Neural cell (in vitro differentiated cells): ENCODE data around the gene PRKAR1B. TPM values are rescaled to one million over a fixed set of nuclear protein-coding genes. Genes with fewer than 3 reads are reported as not detected.

Experiments
- H2AFZ ChIP-seq: fragments of 200-600, 300-800 bp; sonication (generic), shearing (Covaris generic); 2 replicates; pipeline ENCODE4 v1.6.0; 2014; ENCODE audit warnings: low read depth, mild to moderate bottlenecking, antibody characterized with exemption, low read length, moderate library complexity
- H3F3A ChIP-seq: fragments of 200-600 bp; shearing (Covaris generic); 2 replicates; pipeline ENCODE4 v1.6.1; 2016; ENCODE audit warnings: mild to moderate bottlenecking, moderate library complexity, mixed read lengths, antibody characterized with exemption, low read length; ENCODE audit not compliant: insufficient read depth, poor library complexity, severe bottlenecking
- H3K27ac ChIP-seq: fragments of 200-600, 300-800 bp; sonication (generic), shearing (Covaris generic); 2 replicates; pipeline ENCODE4 v1.5.1; 2014; ENCODE audit warnings: mild to moderate bottlenecking, low read length, moderate library complexity
- H3K27me3 ChIP-seq: fragments of 300-800, 200-600 bp; sonication (generic), shearing (Covaris generic); 2 replicates; pipeline ENCODE4 v1.6.0; 2014; ENCODE audit warnings: mild to moderate bottlenecking, low read depth, low read length, moderate library complexity; ENCODE audit not compliant: insufficient read depth
- H3K36me3 ChIP-seq: fragments of 300-800, 200-600 bp; sonication (generic), shearing (Covaris generic); 2 replicates; pipeline ENCODE4 v1.5.1; 2014; ENCODE audit warnings: mild to moderate bottlenecking, antibody characterized with exemption, low read length, moderate library complexity; ENCODE audit not compliant: insufficient read depth
- H3K4me2 ChIP-seq: fragments of 300-800, 200-600 bp; sonication (generic), shearing (Covaris generic); 2 replicates; pipeline ENCODE4 v1.6.0; 2014; ENCODE audit warnings: mild to moderate bottlenecking, low read length
- H3K4me3 ChIP-seq: fragments of 300-800, 200-600 bp; sonication (generic), shearing (Covaris generic); 2 replicates; pipeline ENCODE4 v1.5.1; 2014; ENCODE audit warnings: mild to moderate bottlenecking, low read length, moderate library complexity
- H3K79me2 ChIP-seq: fragments of 200-600 bp; shearing (Covaris generic); replicated peaks from 2 replicates; pipeline ENCODE4 v1.6.0; 2014; ENCODE audit warnings: mild to moderate bottlenecking, low read length, moderate library complexity; ENCODE audit not compliant: insufficient read depth
- H3K9ac ChIP-seq: fragments of 300-800, 200-600 bp; sonication (generic), shearing (Covaris generic); 2 replicates; pipeline ENCODE4 v1.6.1; 2016; ENCODE audit warnings: mild to moderate bottlenecking, low read length, mixed read lengths
- H3K9me2 ChIP-seq: fragments of 200-600 bp; shearing (Covaris generic); 2 replicates; pipeline ENCODE4 v1.6.1; 2016; ENCODE audit warnings: mild to moderate bottlenecking, low read length, mixed read lengths; ENCODE audit not compliant: insufficient read depth
- H3K9me3 ChIP-seq: fragments of 200-600, 300-800 bp; sonication (generic), shearing (Covaris generic); 2 replicates; pipeline ENCODE4 v1.6.1; 2016; ENCODE audit warnings: mild to moderate bottlenecking, mixed run types, low read length, moderate library complexity, mixed read lengths
- H4K20me1 ChIP-seq: fragments of 200-600 bp; shearing (Covaris generic); 2 replicates; pipeline ENCODE4 v1.6.1; 2016; ENCODE audit warnings: mild to moderate bottlenecking, mixed run types; ENCODE audit not compliant: insufficient read depth
- CTCF ChIP-seq: fragments of 450-650 bp; IDR thresholded peaks from 2 replicates; pipeline ENCODE4 v1.5.1; 2014; ENCODE audit warnings: antibody characterized with exemption, mild to moderate bottlenecking, moderate library complexity; ENCODE audit not compliant: poor library complexity, severe bottlenecking
- EP300 ChIP-seq: fragments of 450-650 bp; conservative IDR thresholded peaks from 2 replicates; pipeline ENCODE4 v1.6.1; 2014; ENCODE audit warnings: antibody characterized with exemption, mild to moderate bottlenecking, moderate library complexity; ENCODE audit not compliant: poor library complexity, severe bottlenecking
- EZH2 ChIP-seq: fragments of 200-600, 300-800 bp; shearing (Covaris generic), sonication (generic); IDR thresholded peaks from 2 replicates; pipeline ENCODE4 v1.6.1; 2014; ENCODE audit warnings: antibody characterized with exemption, low read length, borderline replicate concordance, mild to moderate bottlenecking; ENCODE audit not compliant: insufficient read depth, poor library complexity, severe bottlenecking
- MXI1 ChIP-seq: fragments of 450-650 bp; conservative IDR thresholded peaks from 2 replicates; pipeline ENCODE4 v1.6.1; 2014; ENCODE audit warnings: antibody characterized with exemption, mild to moderate bottlenecking; ENCODE audit not compliant: poor library complexity, severe bottlenecking
- POLR2AphosphoS5 ChIP-seq: IDR thresholded peaks from 2 replicates; pipeline ENCODE4 v1.6.1; 2012
- RAD21 ChIP-seq: fragments of 450-650 bp; conservative IDR thresholded peaks from 2 replicates; pipeline ENCODE4 v1.6.1; 2014; ENCODE audit warnings: antibody characterized with exemption, mild to moderate bottlenecking, moderate library complexity
- REST ChIP-seq: IDR thresholded peaks from 2 replicates; pipeline ENCODE4 v1.6.1; 2012; ENCODE audit warnings: borderline replicate concordance
- SMC3 ChIP-seq: fragments of 450-650 bp; conservative IDR thresholded peaks from 2 replicates; pipeline ENCODE4 v1.6.1; 2014; ENCODE audit warnings: antibody characterized with exemption, mild to moderate bottlenecking, moderate library complexity; ENCODE audit not compliant: poor library complexity
- TAF1 ChIP-seq: IDR thresholded peaks from 2 replicates; pipeline ENCODE4 v1.6.1; 2012; ENCODE audit warnings: low read depth
- polyA plus RNA-seq: library from polyadenylated mRNA; depleted of rRNA; stranded (reverse); fragments of >200 nt; gene quantifications from 2 replicates; pipeline ENCODE4 v1.2.3, GENCODE V29; 2014

Gene PRKAR1B
- polyA plus RNA-seq, 1 donor from 2014 or later = 38.6 TPM

- no peaks in the 10 kb centered on the region for H3K9me3 ChIP-seq
- no peak overlapping the region for H3K27ac ChIP-seq
- TF ChIP-seq EP300 = no peak
- no peak for TF ChIP-seq EZH2
- no peak overlapping the region for H2AFZ ChIP-seq
- no peaks in the 10 kb centered on the region for H3K9me2 ChIP-seq
- H4K20me1 ChIP-seq = no peaks in the 10 kb centered on the region
- no peak overlapping the region for H3K9ac ChIP-seq
- no peak overlapping the region for H3K4me2 ChIP-seq
- peaks cover 3% of the 10 kb centered on the region for H3K36me3 ChIP-seq
- no peaks in the 10 kb centered on the region for H3K27me3 ChIP-seq
- no peak overlapping the region for H3K4me3 ChIP-seq
- no peaks in the 10 kb centered on the region for H3F3A ChIP-seq
- no peaks in the 10 kb centered on the region for H3K79me2 ChIP-seq
These were observed 141.8 kb downstream of the PRKAR1B start for GRCh38 chr7:585229-585711.

GRCh38 chr7:584820-585219 is 142.3 kb downstream of the PRKAR1B start:
- Histone ChIP-seq H3F3A (no peaks in the 10 kb centered on the region), H3K27ac (no peak overlapping the region), H3K27me3 (no peaks in the 10 kb centered on the region), H3K4me2 (no peak overlapping the region), H3K9me2 (no peaks in the 10 kb centered on the region), H3K9ac (no peak overlapping the region), H3K79me2 (no peaks in the 10 kb centered on the region), H3K4me3 (no peak overlapping the region), H4K20me1 (no peaks in the 10 kb centered on the region), H3K36me3 (peaks cover 3% of the 10 kb centered on the region), H2AFZ (no peak overlapping the region), H3K9me3 (no peaks in the 10 kb centered on the region)
- no peak for TF ChIP-seq MXI1
- TF ChIP-seq RAD21 = no peak
- no peak for TF ChIP-seq POLR2AphosphoS5
- TF ChIP-seq SMC3 = no peak
- TF ChIP-seq CTCF = no peak
- no peak for TF ChIP-seq EZH2
- TF ChIP-seq EP300 = no peak
- TF ChIP-seq REST = no peak
- TF ChIP-seq TAF1 = no peak

GRCh38 chr7:584122-584465 is 143.0 kb downstream of the PRKAR1B start:
- peaks cover 3% of the 10 kb centered on the region for H3K36me3 ChIP-seq
- no peak overlapping the region for H3K27ac ChIP-seq
- H3K79me2 ChIP-seq = no peaks in the 10 kb centered on the region
- H3K9me3 ChIP-seq = no peaks in the 10 kb centered on the region
- H3K4me3 ChIP-seq = no peak overlapping the region
- no peak overlapping the region for H3K4me2 ChIP-seq
- no peaks in the 10 kb centered on the region for H3K9me2 ChIP-seq
- H3K27me3 ChIP-seq = no peaks in the 10 kb centered on the region
- H2AFZ ChIP-seq = no peak overlapping the region
- TF ChIP-seq CTCF = no peak
- TF ChIP-seq MXI1 = no peak
- H3F3A ChIP-seq = no peaks in the 10 kb centered on the region
- H4K20me1 ChIP-seq = no peaks in the 10 kb centered on the region
- H3K9ac ChIP-seq = no peak overlapping the region
